Astrocyte of the cerebellum (primary cell): ENCODE measurements around the gene DNAJC11.

Source experiments
- DNase-seq: peaks from one replicate; pipeline ENCODE4 v3.0.0-alpha.2; 2011; ENCODE audit warnings: low read depth
- H3K4me3 ChIP-seq: 2 replicates; pipeline ENCODE4 v1.5.1; 2011; ENCODE audit warnings: mild to moderate bottlenecking, low read depth, low read length, moderate library complexity
- in situ Hi-C: cut with HindIII; loops from 2 replicates; pipeline ENCODE4 v1.10.0; 2017; ENCODE audit warnings: low sequenced_read_pairs
- TF ChIP-seq, protein P1 (sequence below): IDR thresholded peaks from 2 replicates; pipeline ENCODE4 v1.5.1; 2012; ENCODE audit warnings: low read length, low read depth, moderate library complexity, mild to moderate bottlenecking; ENCODE audit errors: missing control alignments

The DNAJC11 gene

GRCh38 chr1:6635161-6635909 lies 66.3 kb downstream of the DNAJC11 start:
- TF ChIP-seq, protein P1, sequence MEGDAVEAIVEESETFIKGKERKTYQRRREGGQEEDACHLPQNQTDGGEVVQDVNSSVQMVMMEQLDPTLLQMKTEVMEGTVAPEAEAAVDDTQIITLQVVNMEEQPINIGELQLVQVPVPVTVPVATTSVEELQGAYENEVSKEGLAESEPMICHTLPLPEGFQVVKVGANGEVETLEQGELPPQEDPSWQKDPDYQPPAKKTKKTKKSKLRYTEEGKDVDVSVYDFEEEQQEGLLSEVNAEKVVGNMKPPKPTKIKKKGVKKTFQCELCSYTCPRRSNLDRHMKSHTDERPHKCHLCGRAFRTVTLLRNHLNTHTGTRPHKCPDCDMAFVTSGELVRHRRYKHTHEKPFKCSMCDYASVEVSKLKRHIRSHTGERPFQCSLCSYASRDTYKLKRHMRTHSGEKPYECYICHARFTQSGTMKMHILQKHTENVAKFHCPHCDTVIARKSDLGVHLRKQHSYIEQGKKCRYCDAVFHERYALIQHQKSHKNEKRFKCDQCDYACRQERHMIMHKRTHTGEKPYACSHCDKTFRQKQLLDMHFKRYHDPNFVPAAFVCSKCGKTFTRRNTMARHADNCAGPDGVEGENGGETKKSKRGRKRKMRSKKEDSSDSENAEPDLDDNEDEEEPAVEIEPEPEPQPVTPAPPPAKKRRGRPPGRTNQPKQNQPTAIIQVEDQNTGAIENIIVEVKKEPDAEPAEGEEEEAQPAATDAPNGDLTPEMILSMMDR: no peak
- in situ Hi-C loops: no loop called here
- DNase-seq: no peak
- H3K4me3 ChIP-seq: no peak overlapping the region

- TF ChIP-seq, protein P1: peak; percentile 42
Measured at GRCh38 chr1:6634371-6635052, 67.1 kb downstream of the DNAJC11 start.

DNA sequence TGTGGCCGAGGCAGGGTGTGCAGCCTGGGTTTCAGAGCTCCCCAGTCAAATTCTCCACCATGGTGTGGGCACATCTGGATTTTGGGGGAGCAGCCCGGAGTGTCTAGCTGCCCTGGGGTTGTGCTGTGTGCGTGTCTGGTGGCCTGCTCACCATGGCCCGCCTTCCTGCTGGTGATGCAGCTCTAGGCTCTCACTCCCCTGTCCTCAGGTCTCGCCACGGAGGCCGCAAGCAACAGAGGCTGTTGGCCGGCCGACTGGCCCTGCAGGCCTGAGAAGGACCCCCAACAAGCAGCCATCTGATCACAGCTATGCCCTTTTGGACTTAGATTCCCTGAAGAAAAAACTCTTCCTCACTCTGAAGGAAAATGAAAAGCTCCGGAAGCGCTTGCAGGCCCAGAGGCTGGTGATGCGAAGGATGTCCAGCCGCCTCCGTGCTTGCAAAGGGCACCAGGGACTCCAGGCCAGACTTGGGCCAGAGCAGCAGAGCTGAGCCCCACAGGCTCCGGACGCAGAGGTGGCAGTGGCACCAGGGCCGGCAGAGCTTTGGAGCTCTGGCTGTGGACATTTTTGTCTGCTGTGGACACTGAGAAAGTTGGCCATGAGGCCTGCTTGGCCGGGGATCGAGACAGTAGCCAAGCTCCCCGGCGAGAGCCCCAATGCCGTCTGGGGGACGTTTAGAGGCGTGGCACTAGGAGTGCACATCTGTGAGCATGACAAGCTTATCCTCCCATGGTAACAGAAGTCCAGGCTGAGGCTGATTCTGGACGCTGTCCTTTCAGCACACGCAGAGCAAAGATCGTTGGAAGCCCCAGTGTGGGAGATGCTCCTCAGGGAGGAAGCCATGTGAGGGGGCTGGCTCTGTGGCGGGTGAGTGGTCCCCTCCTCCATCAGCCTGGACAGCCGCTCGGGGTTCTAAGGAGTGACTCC lies 68.8 kb downstream of the DNAJC11 start:
- H3K4me3 ChIP-seq: no peak overlapping the region
- TF ChIP-seq, protein P1: no peak
- in situ Hi-C loops: no loop called here
- no peak for DNase-seq

More at GRCh38 chr1:6634371-6635052, 67.1 kb downstream of the DNAJC11 start:
- DNase-seq: no peak
- H3K4me3 ChIP-seq: no peak overlapping the region
- in situ Hi-C loops: no loop called here

DNA sequence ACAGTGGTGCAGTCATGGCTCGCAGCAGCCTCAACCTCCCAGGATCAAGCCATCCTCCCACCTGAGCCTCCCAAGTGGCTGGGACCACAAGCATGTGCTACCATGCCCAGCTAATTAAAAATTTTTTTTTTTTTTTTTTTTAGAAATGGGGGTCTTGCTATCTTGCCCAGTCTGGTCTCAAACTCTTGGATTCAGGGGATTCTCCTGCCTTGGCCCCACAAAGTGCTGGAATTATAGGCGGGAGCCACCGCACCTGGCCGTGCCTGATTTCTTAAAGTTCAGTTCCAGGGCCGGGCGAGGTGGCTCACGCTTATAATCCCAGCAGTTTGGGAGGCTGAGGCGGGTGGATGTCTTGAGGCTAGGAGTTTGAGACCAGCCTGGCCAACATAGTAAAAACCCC lies 70.6 kb downstream of the DNAJC11 start:
- no peak for DNase-seq
- TF ChIP-seq, protein P1: no peak
- H3K4me3 ChIP-seq: no peak overlapping the region
- in situ Hi-C loops: no loop called here

DNA sequence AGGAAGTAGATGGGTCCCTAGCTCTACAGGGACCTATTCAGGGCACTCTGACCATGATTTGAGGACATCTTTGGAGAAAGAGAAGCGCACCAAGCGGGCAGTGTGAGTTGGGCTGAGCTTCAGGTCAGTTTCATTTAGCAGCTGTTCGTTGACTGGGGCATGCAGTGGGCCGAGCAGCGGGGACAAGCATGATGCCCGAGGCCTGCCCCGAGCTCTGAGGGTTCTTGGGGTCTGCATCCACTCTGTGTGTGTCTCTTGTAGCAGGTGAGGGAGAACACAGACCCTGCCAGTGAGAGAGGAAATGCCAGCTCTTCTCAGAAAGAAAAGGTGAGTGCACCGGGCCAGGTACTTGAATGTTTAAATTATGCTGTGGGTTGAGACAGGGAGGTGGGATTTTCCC lies 71.6 kb downstream of the DNAJC11 start:
- TF ChIP-seq, protein P1: no peak

DNA sequence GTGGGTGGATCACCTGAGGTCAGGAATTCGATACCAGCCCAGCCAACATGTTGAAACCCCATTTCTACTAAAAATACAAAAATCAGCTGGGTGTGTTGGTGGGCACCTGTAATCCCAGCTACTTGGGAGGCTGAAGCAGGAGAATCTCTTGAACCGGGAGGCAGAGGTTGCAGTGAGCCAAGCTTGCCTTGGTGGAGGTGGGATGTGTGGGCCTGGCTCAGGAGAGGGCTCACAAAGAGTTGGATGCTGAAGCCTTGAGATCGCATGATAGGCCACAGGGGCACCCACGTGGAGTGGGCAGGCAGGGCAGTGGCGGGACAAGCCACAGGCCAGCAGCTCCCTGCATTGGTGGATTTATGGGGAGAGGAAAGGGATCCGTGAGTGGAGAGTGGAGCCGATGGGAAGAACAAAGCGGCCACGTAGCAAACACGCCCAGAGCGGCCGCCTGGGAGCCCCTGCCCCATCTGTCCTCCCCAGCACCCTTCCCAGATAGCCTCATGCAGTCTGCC lies 72.6 kb downstream of the DNAJC11 start:
- TF ChIP-seq, protein P1: no peak
- DNase-seq: no peak
- in situ Hi-C loops: no loop called here
- no peak overlapping the region for H3K4me3 ChIP-seq

More for the DNA sequence above, 71.6 kb downstream of the DNAJC11 start:
- no peak for DNase-seq
- no peak overlapping the region for H3K4me3 ChIP-seq
- in situ Hi-C loops: no loop called here
